Activated CD4-positive, alpha-beta T cell treated with anti-CD3 and anti-CD28 coated beads, Interleukin-2, amount 50 U/mL, for 48 hours (primary cell): ENCODE data around the gene TFF1.

Source experiments
- DNase-seq, 2 experiments: peaks; one replicate each; pipeline ENCODE4 v3.0.0-alpha.2; 2020

The TFF1 gene

DNA sequence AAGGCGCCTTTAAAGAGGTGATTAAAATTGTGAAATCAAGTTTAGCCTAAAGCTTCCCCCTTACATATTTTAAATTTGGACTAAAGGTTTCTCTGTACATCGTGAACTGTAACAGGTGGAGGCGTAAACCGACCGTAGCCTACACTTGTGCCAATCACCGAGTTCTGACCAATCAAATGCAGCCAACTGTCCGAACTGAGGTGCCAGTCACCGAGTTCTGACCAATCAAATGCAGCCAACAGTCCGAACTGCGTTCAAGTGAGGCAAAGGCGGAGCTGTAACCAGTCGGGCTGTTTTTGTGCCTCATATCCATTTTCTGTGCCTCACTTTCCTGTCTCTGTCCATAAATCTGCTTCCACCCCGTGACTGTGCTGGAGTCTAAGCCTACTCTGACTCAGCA lies 7.4 kb downstream of the TFF1 start:
- DNase-seq: no peak

DNA sequence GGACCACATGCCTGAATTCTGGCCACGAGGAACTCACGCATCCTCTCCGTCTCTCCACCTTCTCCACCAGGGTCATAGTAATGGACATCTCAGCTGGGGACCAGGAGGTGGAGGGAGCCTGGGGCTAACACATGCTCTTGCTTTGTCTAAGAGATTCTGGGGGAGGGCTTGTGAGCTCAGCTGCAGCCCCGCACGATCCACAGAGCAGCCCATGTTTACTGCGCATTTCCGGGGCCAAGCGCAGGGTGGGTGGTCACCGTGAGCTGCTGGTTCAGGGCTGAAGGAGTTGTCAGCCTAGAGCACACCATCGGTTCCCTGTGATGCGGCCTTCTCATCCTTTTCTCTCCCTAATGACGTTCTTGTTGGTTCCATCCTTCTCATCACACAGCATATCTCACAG lies 8.1 kb downstream of the TFF1 start:
- no peak for DNase-seq

DNA sequence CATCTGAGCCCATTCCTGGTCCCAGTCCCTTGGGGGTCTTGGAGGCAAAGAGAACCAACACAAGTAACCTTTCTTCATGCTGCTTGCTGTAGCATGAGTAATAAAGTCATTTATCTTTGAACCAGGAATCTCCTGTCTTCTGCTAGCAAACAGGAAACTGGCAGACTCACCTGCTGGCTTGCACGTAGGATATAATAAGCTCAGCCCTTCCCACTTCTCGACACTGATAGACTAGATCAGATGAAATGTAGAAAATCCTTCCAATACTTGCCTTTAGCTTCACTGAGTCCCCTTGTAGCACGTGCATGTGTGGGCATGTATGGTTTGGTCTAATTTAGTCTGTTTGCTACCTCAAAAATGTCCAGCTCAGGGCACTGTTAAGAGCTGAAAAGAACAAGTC lies 9.0 kb downstream of the TFF1 start:
- DNase-seq: no peak

DNA sequence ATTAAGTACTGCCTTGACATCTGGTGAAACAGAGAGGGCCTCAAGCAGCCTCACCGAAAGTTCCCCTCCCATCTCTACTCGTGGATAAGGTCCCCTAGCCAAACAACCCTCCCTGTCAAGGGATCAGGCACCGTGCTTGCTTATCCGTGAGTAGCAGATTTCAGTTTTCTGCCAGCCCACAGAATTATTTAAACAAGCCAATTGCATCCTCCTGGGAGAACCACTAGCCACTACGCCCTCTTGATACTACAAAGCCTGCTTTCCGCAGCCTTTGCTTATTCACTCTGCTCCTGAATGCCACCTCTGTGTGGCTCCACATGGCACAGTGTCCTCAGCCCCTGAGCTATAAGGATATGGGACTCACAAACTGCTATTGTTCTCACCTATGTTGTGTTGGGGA lies 9.7 kb downstream of the TFF1 start:
- DNase-seq: no peak

DNA sequence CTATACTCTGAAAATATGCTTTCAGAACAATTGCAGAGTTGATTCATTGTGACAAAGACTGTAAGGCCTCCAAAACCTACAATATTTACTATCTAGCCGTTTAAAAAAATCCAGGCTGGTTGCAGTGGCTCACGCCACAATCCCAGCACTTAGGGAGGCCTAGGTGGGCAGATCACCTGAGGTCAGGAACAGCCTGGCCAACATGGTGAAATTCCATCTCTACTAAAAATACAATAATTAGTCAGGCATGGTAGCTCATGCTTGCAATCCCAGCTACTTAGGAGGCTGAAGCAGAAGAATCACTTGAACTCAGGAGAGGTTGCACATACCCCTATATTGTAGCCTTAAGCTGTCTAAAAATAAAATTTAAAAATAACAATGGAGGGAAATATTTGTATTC lies 10.3 kb downstream of the TFF1 start:
- no peak for DNase-seq

DNA sequence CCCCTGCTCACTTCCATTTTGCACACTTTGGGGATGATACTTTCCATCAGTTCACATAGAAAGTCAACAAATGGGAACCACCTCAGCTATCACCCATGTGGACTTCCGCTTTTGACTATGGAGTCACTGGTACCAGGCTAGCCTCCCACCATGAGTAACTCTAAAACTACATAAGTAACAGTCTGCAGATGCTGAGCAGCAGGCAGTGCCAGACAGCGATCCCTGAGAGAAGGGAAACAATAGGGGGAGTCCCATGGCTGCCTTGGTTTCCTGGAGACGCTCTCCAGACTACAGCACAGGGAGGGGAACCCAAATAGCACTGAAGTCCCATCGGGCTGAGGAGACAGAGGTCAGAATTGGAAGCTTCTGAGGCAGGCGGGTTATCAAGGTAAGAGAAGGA lies 12.7 kb downstream of the TFF1 start:
- DNase-seq: no peak

DNA sequence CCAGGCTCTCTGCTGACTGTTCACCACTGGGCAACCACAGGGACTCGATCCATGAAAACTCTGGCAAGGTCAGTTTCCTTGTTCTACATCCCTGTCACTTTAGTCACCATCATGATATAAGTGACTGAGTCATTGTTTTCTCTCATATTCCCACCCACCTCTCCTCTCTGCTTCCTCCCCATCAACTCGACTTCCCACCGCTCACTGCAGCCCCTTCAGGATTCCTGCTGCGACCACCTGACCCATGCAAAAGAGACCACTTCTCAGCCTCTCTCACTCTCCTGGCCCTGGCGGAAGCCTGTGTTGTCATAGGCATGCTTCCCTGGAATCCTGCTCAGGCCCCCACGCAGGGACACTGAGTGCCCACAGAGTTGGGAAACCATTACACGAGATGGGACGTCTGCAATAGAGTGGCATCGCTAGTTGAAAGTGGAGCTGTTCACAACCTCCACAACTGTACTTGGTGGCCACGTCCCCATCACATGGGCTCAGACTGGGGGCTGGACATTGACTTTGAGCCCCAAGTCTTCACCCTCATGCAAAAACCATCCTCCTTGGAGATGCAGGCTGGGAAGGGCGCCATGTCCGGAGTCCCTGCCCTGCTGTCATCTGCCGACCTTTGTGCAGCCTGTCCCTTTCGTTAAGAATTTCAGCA lies 13.8 kb downstream of the TFF1 start:
- no peak for DNase-seq

DNA sequence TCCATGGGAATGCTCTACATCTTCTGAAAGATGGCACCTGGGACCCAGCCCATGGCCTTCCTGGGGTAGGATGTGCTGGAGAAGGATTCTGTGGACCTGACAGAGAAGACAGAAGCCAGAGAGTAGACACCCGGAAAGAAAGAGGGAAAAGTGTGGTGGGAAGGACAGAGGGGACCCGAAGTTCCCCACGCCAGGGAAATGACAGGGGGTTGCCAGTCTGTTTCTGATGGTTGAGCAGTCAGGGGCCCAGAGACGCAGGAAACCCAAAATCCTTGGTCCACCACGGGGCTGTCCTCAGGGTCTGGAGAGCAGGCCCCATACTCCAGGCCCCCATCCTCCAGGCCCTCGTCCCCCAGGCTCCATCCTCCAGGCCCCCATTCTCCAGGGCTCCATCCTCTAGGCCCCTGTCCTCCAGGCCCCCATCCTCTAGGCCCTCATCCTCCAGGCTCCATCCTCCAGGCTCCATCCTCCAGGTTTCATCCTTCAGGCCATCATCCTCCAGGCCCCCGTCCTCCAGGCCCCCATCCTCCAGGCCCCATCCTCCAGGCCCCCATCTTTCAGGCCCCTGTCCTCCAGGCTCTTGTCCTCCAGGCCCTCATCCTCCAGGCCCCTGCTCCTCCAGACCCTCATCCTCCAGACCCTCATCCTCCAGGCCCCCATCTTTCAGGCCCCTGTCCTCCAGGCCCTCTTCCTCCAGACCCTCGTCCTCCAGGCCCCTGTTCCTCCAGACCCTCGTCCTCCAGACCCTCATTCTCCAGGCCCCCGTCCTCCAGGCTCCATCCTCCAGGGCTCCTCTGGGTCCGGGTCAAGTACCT lies 14.5 kb downstream of the TFF1 start:
- no peak for DNase-seq

DNA sequence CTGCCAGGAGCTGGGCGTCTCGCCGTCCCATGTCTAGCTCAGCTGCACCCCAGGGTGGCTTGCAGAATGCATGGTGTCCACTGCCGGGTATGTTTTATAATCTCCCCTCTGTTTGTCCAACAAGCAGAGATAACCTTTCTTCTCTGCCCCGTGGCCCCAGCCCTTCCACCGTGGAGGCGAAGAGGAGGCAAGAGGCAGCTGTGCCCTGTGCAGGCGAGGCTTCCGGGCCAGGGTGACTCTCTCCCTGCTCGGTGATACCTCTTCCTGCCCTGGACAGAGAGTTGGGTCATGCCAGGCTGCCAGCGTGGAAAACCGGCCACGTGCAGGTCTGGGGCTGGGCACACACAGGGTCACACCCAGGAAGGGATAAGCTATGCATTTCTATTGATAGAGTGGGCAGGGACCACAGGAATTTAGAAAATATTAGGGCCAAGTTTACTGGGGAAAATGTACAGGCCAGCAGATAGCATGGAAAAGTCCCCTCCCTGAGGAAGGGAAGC lies 15.4 kb downstream of the TFF1 start, which contains the start of gene TFF2:
Gene TFF2, minus strand, starts transcription at position 68 of the 500 bp plus-strand sequence. Its CDS starts 37 bp downstream, at position 31.
- DNase-seq: no peak

DNA sequence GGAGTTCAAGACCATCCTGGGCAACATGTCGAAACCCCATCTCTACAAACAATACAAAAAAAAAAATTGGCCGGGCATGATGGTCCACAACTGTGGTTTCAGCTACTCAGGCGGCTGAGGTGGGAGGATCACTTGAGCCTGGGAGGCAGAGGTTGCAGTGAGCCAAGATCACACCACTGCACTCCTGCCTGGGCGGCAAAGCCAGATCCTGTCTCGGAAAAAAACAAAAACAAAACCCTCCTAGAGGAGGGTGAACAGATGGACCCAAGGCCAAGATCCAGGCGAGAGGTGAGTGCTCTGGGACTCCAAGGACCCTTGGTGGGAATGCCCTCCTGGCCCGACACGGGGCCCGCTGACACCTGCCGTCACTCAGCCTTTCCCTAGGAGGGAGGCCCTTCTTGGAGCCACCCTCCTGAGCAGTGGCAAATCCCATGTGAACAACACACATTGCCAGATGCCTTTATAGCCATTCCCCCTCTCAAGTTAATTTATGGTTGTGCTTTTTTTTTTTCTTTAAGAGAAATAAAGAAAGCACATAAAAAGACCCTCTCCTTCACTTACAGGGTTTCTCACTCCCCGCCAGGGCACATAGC lies 15.9 kb downstream of the TFF1 start:
- no peak for DNase-seq

DNA sequence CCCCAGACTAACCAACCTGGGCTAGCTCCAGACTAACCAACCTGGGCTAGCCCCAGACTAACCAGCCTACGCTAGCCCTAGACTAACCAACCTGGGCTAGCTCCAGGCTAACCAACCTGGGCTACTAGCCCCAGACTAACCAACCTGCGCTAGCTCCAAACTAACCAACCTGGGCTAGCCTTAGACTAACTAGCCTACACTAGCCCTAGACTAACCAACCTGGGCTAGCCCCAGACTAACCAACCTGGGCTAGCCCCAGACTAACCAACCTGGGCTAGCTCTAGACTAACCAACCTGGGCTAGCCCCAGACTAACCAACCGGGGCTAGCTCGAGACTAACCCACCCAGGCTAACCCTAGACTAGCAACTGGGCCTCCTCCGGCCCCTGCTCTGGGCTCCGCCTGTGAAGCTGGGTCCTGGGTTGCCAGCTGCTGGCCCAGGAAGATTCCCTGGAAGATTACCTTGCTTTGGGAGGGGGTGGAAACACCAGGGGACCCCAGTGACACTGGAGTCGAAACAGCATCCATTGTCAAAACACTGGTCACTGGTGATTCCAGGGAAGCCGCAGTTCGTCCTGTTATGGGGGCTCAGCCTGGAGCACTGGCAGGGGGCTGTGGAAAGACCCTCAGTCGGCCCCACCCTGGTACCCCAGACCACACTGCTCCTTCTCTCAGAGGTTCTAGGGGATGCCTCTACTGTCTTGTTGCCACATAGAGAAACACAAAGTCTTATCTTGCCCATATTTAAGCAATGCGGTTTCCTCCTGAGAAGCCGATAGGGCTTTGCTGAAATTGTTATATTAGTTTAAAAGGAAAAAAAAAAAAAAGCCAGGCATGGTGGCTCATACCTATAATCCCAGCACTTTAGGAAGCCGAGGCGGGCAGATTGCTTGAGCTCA lies 16.7 kb downstream of the TFF1 start:
- DNase-seq: no peak

DNA sequence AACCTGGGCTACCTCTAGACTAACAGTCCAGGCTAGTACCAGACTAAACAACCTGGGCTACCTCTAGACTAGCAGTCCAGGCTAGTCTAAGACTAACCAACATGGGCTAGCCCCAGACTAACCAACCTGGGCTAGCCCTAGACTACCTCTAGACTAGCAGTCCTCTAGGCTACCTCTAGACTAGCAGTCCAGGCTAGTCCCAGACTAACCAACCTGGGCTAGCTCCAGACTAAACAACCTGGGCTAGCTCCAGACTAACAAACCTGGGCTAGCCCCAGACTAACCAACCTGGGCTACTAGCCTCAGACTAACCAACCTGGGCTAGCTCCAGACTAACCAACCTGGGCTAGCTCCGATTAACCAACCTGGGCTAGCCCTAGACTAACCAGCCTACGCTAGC lies 17.6 kb downstream of the TFF1 start:
- no peak for DNase-seq

DNA sequence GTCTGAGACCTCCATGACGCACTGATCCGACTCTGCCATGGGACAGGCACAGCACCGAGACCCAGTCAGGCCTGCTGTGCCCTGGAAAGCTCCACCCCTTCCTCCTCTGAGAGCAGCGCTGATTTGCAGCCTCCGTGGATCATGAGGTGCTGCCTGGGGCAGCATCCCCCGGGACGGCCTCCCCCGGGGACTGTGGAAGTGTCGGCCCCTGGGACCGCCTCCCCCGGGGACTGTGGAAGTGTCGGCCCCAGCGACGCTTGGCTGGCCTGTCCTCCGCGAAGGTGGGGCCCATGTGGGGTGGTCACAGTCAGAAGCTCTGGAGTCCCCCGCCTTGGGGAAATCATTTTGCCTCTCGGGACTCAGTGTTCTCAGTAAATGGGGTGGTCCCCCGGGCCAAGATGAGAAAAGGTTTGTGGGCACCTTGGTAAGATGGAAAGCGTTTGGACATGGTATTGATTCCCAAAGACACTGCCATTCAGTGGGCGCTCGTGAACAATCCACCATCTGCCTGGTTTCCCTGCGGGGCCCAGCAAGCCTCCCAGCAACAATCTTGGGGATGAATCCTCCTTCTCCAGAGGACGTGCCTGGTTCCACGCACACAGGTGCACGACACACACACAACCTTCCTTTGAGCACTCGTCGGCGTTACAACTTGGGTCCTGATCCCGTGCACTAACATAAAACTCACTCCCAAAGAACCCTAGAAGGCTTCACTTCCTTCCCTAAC lies 18.6 kb downstream of the TFF1 start:
- DNase-seq: no peak

DNA sequence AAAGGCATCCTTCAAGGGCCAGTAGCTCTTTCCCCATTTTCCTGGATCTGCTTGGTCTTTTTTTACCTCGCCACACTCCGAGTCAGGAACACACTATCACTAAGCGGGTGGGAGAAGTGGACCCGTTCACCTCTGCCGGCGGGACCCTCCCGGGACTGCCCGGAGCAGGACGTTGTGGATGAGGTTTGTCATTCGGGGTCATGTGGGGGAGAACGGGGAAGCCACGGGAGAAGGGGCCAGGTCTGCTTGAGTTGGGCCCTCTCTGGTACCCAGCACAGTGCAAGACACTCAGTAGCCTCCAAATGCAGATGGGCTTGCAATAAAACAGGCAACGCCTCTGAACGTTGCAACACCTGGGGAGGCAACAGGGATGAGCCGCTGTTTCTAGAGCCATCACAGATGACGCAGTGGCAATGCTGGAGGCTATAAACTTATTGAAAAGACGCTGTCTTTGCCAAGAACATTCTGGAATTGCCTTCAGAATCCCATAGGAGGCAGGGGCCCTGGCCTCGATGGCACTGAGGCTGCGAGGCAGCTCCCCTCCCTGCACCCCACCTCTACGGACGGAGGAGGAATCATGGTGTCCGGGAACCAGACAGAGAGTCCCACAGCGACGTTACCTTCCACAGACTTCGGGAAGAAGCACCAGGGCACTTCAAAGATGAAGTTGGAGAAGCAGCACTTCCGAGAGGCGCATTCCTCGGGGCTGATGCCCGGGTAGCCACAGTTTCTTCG lies 19.3 kb downstream of the TFF1 start:
- no peak for DNase-seq

DNA sequence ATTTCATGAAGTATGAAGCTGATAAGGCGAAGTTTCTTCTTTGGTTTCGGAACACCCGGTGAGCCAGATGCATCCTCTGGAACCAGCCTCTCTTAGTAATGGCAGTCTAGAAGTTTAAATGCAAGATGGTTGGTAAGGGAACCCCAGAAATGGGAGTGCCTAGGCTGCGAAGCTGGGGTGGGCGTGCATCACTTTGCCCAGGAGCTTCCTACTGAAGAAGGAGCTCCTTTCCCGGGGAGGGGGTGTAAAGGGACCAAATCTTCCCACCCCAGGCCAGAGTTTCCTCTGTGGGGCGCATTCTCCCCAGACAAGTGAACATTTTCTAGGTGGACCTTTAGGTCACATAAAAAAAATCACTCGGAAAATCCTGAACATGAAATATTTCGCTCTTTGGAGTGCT lies 19.9 kb downstream of the TFF1 start:
- DNase-seq: no peak

DNA sequence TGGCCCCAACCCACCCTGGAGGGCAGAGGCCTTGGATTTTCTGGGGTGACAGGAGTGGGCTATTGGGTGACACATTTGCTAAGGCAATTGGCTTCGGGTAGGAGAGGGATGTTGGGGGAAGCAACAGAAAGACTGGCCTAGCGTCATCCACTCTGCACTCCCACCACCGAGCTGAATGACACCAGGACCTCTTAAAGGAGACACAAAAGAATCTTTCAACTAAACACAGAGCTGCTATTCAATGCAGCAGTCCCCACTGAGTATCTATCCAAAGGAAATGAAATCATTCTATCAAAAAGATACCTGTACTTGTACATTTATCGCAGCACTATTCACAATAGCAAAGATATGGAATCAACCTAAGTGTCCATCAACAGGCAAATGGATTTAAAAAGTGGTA lies 21.7 kb downstream of the TFF1 start:
- no peak for DNase-seq

DNA sequence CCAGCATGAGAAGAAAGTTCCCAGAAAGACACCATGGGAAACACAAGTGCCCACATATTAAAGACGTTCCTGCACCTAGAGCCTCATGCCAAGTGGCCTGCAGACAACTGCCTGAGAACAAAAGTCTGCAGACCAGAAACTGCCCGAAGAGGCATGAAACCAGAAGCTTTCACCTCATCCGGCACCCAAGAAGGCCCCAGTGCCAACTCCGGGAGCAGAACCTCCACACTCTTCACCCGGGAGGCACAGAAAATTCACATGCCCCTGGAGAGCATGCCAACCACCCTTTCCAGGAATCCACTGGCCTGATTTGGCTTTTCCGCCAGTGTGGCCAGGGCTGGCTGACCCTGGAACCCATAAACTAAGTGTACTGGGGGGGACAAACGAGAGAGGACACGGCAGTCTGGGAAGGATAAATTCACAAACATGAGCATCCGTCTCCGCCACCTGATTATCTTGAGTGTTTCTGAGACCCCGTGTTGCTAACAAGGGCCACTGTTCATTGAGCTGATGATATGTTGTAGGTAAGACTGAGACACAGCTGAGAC lies 22.3 kb downstream of the TFF1 start:
- no peak for DNase-seq

DNA sequence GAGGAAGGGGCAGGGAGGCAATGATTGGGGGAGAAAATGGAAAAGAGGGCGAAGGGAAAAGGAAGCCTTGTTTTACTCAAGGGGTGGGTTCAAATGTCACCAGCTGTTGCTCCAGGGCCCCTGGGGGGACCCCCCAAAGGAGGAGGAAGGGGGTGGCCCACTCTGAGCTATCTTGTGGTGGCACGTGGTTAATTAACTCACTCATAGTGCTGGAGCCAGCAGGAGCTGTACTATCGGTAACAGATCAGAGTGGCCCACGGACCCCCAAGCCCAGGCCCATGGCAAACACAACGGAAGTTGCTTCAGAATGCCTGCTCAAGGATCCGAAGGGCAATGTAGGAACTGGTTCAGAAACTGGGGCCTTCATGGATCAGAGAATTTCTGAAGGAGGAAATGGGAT lies 22.8 kb downstream of the TFF1 start:
- no peak for DNase-seq

DNA sequence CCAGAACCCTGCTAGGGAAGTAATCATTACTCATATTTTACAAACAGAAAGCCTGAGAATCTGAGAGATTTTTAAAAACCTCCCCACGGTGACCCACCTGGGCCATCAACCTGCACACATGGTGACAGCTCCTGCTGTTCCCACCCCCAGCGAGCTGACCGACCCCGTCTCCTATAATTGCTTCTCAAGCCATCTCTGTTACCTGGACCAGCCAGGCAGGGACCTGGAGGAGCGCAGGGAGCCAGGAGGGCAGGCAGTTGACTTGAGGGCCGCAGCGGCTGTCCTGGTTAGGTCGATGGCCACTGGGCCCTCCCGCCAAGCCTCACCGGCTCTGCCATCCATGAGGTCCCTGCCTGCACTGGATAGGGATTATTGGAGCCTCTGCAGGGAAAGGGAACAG lies 23.2 kb downstream of the TFF1 start:
- no peak for DNase-seq

DNA sequence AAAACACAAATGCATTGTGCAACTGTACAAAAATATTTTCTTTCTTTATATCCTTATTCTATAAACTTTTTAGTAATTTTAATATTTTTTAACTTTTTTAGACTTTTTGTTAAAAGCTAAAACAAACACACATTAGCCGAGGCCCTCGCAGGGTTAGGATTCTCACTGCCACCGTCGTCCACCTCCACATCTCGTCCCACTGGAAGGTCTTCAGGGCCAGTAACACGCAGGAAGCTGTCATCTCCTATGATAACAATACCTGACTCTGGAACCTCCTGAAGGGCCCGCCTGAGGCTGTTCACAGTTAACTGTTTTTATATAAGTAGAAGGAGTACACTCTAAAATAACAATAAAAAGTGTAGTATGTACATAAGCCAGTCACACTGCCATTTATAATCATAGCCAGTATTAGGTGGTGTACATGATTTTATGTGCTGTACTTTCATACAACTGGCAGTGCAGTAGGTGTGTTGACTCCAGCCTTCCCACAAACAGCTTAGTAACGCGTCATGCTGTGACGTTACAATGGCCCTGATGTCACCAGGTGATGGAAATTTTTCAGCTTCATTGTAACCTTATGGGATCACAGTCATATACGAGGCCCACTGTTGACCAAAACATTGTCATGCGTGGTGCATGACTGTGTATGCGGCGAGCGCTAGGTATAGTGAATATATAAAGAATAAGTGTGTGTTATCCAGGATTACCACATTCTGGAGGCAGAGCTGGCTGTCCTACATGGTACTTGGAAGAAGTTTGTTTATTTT lies 24.4 kb downstream of the TFF1 start:
- no peak for DNase-seq
